CD1c-positive myeloid dendritic cell (primary cell): ENCODE data around the gene GNAI2.
A peak's percentile ranks its signal among the peaks of the same experiment; 100 is the strongest.

Experiments used
- DNase-seq: peaks from one replicate; pipeline ENCODE4 v3.0.0-alpha.2; 2016; ENCODE audit errors: extremely low spot score

GNAI2 gene

GRCh38 chr3:50297896-50298725 lies 62.1 kb downstream of the GNAI2 start:
- no peak for DNase-seq

- peak; percentile 99 for DNase-seq
Measured at GRCh38 chr3:50298836-50299637, 63.0 kb downstream of the GNAI2 start, which contains the start of the genes HYAL3 and NAA80. Gene HYAL3 (minus strand): TSS chr3:50299405. CDS start chr3:50295602, 3,803 bp downstream. Gene NAA80 (minus strand): TSS chr3:50299405. CDS start chr3:50297463, 1,942 bp downstream.

- no peak for DNase-seq
Measured at GRCh38 chr3:50299638-50299928, 63.6 kb downstream of the GNAI2 start.

GRCh38 chr3:50299929-50300680 lies 64.1 kb downstream of the GNAI2 start:
- DNase-seq, result peak; percentile 89

- no peak for DNase-seq
Measured at GRCh38 chr3:50300681-50301254, 64.8 kb downstream of the GNAI2 start.

GRCh38 chr3:50302095-50303012 lies 66.3 kb downstream of the GNAI2 start:
- DNase-seq, result no peak

GRCh38 chr3:50303013-50303815 lies 67.2 kb downstream of the GNAI2 start, which contains the start of gene HYAL1:
Gene HYAL1 (minus strand): TSS chr3:50303574. CDS start chr3:50302956, 618 bp downstream.
- DNase-seq, result no peak

GRCh38 chr3:50304601-50305000 lies 68.6 kb downstream of the GNAI2 start:
- no peak for DNase-seq
